Thyroid gland (tissue), 4 donors: ENCODE results near the gene CLEC4C. TPM values are rescaled to one million over a fixed set of nuclear protein-coding genes. Genes with fewer than 3 reads are reported as not detected.
"Not testable (repeated sequence)": the region's sequence is repeated elsewhere in the genome, so short reads cannot be mapped to it uniquely, and the experiment has no call there.

Source experiments
- DNase-seq, 2 donors: peaks; one replicate each; pipeline ENCODE4 v3.0.0-alpha.2; 2019
- H3K27ac ChIP-seq, 3 donors: fragments of 200-600 bp; sonication (generic); 1 replicate in 2 of 3; 2 replicates in 1 of 3; pipeline ENCODE4 v1.5.1; 2016 to 2019; ENCODE audit warnings: mild to moderate bottlenecking in 1 of 3, moderate library complexity in 1 of 3
- H3K27me3 ChIP-seq: fragments of 200-600 bp; sonication (generic); one replicate; pipeline ENCODE4 v1.5.1; 2019
- H3K36me3 ChIP-seq, 2 donors: fragments of 200-600 bp; sonication (generic); one replicate each; pipeline ENCODE4 v1.5.1; 2016 to 2019
- H3K4me1 ChIP-seq, 2 donors: fragments of 200-600 bp; sonication (generic); one replicate each; pipeline ENCODE4 v1.5.1; 2017 to 2019
- H3K4me3 ChIP-seq, 3 donors: fragments of 200-600 bp; sonication (generic); replicated peaks in 1 of 3; 1 replicate in 2 of 3; 2 replicates in 1 of 3; pipeline ENCODE4 v1.5.1; 2016; ENCODE audit warnings: mild to moderate bottlenecking in 1 of 3
- H3K9me3 ChIP-seq: fragments of 200-600 bp; sonication (generic); one replicate; pipeline ENCODE4 v1.5.1; 2017
- CTCF ChIP-seq, 6 experiments: fragments of 200-600 bp in 3 of 6; fragments of 450-650 bp in 3 of 6; sonication (generic) in 3 of 6; IDR thresholded peaks; one replicate each; pipeline ENCODE4 v1.5.1; 2016 to 2019; ENCODE audit warnings: antibody characterized with exemption in 6 of 6, mild to moderate bottlenecking in 2 of 6, inconsistent platforms in 1 of 6, moderate library complexity in 1 of 6
- POLR2A ChIP-seq, 2 donors: fragments of 450-650 bp; IDR thresholded peaks; one replicate each; pipeline ENCODE4 v1.6.1; 2017; ENCODE audit warnings: antibody characterized with exemption in 2 of 2, mild to moderate bottlenecking in 2 of 2, moderate library complexity in 1 of 2
- WGBS, 2 donors: methylation state at CpG; one replicate each; pipeline ENCODE4 v1.1.5; 2017; 5-methylcytosine and 5-hydroxymethylcytosine counted together
- intact Hi-C: fragments of 100-400 bp; cut with DNase I; formaldehyde crosslinking; loops from one replicate; pipeline ENCODE4 v1.15.1; 2023
- total RNA-seq, 4 donors: library from RNA; depleted of rRNA; stranded (reverse); fragments of >200 nt; gene quantifications; one replicate each; pipeline ENCODE4 v1.2.3, GENCODE V29; 2016

The CLEC4C gene
- total RNA-seq, 4 donors from 2014 or later: not detected

- no peaks in the 10 kb centered on the region for H3K36me3 ChIP-seq
- DNase-seq: no peak
- H3K9me3 ChIP-seq: no peaks in the 10 kb centered on the region
- no peaks in the 10 kb centered on the region for H3K27me3 ChIP-seq
- intact Hi-C loops: no loop called here
- H3K27ac ChIP-seq: no peak overlapping the region
- 35 to 40% methylated on average over 4 of the region's 4 CpGs for WGBS, 2 donors
- no peaks in the 10 kb centered on the region for H3K4me1 ChIP-seq
- no peak overlapping the region for H3K4me3 ChIP-seq
- TF ChIP-seq CTCF (IDR thresholded peaks at IDR 0.05) (no peak), POLR2A (IDR thresholded peaks at IDR 0.05) (no peak)
Measured at GRCh38 chr12:7748852-7749251, 1.7 kb upstream of the CLEC4C start.

- no peak for DNase-seq
- Histone ChIP-seq H3K9me3 (no peaks in the 10 kb centered on the region), H3K27ac (no peak overlapping the region), H3K4me1 (no peaks in the 10 kb centered on the region), H3K36me3 (no peaks in the 10 kb centered on the region), H3K4me3 (no peak overlapping the region), H3K27me3 (no peaks in the 10 kb centered on the region)
- WGBS, 2 donors: 65 to 70% methylated on average over 3 of the region's 3 CpGs
- TF ChIP-seq CTCF (IDR thresholded peaks at IDR 0.05) (no peak), POLR2A (IDR thresholded peaks at IDR 0.05) (no peak)
- intact Hi-C loops: no loop called here
Measured at GRCh38 chr12:7732993-7733392, 14.2 kb downstream of the CLEC4C start.

- 47 to 52% methylated on average over 5 of the region's 5 CpGs for WGBS, 2 donors
- no peak for TF ChIP-seq CTCF (IDR thresholded peaks at IDR 0.05)
- no peak for TF ChIP-seq POLR2A (IDR thresholded peaks at IDR 0.05)
- Histone ChIP-seq H3K27me3 (no peaks in the 10 kb centered on the region), H3K4me1 (no peaks in the 10 kb centered on the region), H3K36me3 (no peaks in the 10 kb centered on the region), H3K9me3 (no peaks in the 10 kb centered on the region), H3K4me3 (no peak overlapping the region), H3K27ac (no peak overlapping the region)
- intact Hi-C loops: no loop called here
- DNase-seq: no peak
Measured at GRCh38 chr12:7731486-7731885, 15.7 kb downstream of the CLEC4C start.

- H3K27ac ChIP-seq, H3K4me3 ChIP-seq, DNase-seq, H3K4me1 ChIP-seq, H3K27me3 ChIP-seq, H3K36me3 ChIP-seq, intact Hi-C loops, H3K9me3 ChIP-seq: not testable (repeated sequence)
Measured at GRCh38 chr12:7730984-7731383, 16.2 kb downstream of the CLEC4C start.

GRCh38 chr12:7729746-7730145 is 17.4 kb downstream of the CLEC4C start:
- no peak overlapping the region for H3K4me3 ChIP-seq
- no peaks in the 10 kb centered on the region for H3K9me3 ChIP-seq
- H3K27ac ChIP-seq: no peak overlapping the region
- intact Hi-C loops: no loop called here
- no peaks in the 10 kb centered on the region for H3K4me1 ChIP-seq
- TF ChIP-seq POLR2A (IDR thresholded peaks at IDR 0.05): no peak
- no peak for TF ChIP-seq CTCF (IDR thresholded peaks at IDR 0.05)
- 51 to 60% methylated on average over 4 of the region's 4 CpGs for WGBS, 2 donors
- no peaks in the 10 kb centered on the region for H3K36me3 ChIP-seq
- H3K27me3 ChIP-seq: no peaks in the 10 kb centered on the region
- DNase-seq: no peak

GRCh38 chr12:7723926-7724325 is 23.2 kb downstream of the CLEC4C start:
- no peaks in the 10 kb centered on the region for H3K27me3 ChIP-seq
- H3K9me3 ChIP-seq: no peaks in the 10 kb centered on the region
- WGBS, 2 donors: 77 to 83% methylated on average over 3 of the region's 3 CpGs
- H3K4me3 ChIP-seq: no peak overlapping the region
- no peak overlapping the region for H3K27ac ChIP-seq
- no peaks in the 10 kb centered on the region for H3K4me1 ChIP-seq
- intact Hi-C loops: no loop called here
- H3K36me3 ChIP-seq: no peaks in the 10 kb centered on the region
- TF ChIP-seq POLR2A (IDR thresholded peaks at IDR 0.05) (no peak), CTCF (IDR thresholded peaks at IDR 0.05) (no peak)
- no peak for DNase-seq
